Amniotic epithelial cell (primary cell): ENCODE results near the gene CD177.
A peak's percentile ranks its signal among the peaks of the same experiment; 100 is the strongest.
"Not testable (repeated sequence)": the region's sequence is repeated elsewhere in the genome, so short reads cannot be mapped to it uniquely, and the experiment has no call there.

Source experiments
- DNase-seq: peaks from one replicate; pipeline ENCODE4 v3.0.0-alpha.2; 2010; ENCODE audit warnings: low read depth

CD177 gene, protein sequence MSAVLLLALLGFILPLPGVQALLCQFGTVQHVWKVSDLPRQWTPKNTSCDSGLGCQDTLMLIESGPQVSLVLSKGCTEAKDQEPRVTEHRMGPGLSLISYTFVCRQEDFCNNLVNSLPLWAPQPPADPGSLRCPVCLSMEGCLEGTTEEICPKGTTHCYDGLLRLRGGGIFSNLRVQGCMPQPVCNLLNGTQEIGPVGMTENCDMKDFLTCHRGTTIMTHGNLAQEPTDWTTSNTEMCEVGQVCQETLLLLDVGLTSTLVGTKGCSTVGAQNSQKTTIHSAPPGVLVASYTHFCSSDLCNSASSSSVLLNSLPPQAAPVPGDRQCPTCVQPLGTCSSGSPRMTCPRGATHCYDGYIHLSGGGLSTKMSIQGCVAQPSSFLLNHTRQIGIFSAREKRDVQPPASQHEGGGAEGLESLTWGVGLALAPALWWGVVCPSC

DNA sequence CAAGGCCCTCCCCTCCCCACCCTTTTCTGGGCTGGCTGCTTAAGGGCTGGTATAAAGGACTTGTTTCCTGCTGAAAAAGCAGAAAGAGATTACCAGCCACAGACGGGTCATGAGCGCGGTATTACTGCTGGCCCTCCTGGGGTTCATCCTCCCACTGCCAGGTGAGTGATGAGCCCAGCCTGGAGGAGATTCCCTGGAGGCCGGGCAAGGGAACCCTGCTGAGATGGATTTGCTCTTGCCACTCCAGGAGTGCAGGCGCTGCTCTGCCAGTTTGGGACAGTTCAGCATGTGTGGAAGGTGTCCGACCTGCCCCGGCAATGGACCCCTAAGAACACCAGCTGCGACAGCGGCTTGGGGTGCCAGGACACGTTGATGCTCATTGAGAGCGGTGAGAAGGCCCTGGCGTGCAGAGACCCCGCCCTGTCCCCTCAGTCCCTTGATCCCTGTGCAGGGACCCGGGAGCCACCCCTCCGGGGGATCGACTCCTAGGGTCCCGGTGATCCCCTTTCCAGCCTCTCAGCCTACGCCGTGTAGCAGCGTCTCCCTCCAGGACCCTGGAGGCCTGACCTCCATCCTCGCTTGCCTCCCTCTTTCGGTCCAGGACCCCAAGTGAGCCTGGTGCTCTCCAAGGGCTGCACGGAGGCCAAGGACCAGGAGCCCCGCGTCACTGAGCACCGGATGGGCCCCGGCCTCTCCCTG is at the start of gene CD177:
Gene CD177 (plus strand): TSS at position 81 of the 699 bp plus-strand sequence. CDS start 29 bp downstream, at position 110.
- DNase-seq, result no peak

DNA sequence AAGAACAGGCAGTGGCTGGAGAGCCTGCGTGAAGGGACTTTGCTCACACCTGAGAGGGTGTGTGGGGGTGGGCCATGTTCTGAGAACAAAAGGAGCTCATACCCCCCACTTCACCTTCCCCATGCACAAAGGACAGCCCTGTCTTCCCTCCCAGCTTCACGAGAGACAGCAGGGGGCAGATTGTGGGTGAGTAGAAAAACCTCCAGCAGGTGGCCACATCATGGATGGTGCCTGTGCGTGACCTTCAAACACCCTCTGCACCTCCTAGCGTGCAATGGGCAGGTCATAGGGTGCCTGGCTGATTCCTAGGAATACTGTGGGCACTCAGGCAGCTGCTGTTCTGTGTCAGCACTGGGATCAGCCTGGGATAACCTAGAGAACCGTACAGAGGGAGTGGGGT is 47.8 kb upstream of the CD177 start:
- no peak for DNase-seq

DNA sequence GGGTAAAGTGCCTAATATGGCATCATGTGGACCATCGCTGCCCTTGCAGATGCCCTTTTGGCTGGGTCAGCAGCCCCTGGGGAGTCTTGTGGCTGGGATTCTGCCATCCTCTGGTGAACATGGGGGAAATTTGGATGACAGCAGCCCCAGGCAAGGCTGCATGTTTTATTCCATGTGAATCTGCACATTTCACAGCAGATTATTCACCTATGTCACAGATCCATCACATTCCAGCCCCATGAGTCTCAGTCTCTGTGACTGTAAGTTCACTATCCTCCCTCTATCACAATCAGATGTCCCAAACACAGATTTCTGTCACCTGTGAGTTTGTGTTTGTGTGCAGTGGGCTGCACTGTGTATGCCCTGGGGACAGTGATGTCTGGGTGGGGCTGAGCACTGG is 47.4 kb upstream of the CD177 start:
- DNase-seq, result no peak

DNA sequence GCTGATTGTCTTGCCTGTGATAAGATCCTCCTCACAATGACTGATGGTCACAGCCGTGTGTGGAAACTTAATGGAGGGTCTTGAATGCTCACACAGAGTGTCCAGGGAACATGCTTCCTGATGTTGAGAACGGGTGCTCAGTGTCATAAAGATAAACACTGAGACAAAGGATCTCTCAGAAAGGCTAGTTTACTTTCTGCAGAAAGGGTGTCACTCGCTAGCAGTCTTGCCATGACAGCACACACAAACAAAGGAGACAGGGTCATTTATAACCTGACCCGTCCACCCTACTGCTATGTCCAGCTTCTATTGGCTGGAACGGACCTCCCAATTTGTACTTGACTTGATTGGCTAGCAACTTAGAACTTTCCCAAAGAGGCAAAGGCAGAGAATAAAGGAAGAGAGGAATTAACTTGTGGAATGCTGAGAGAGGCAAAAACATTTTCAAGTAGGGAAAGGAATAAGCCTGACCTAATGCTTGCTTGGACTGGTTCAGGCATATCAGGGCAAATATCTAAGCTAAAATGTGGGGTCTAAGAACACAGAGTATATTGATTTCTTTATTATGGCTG is 45.2 kb upstream of the CD177 start:
- no peak for DNase-seq

DNA sequence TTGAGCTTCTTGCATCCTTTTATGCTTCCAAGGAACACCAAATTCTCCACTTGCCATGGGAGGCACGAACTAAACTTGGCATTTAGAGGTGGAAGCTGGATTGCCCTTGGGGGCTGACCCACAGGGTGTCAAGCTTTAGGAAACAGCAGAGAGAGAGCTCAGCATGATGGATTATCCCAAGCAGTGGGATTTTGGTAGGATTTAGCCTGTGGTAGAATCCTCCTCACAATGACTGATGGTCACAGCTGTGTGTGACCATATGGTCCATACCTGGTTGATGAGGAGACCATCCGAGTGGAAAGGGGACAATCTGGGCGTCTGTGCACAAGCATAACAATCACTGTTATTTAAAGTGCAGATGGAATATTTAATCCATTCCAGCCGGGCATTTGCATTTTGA is 44.0 kb upstream of the CD177 start:
- DNase-seq, result no peak

DNA sequence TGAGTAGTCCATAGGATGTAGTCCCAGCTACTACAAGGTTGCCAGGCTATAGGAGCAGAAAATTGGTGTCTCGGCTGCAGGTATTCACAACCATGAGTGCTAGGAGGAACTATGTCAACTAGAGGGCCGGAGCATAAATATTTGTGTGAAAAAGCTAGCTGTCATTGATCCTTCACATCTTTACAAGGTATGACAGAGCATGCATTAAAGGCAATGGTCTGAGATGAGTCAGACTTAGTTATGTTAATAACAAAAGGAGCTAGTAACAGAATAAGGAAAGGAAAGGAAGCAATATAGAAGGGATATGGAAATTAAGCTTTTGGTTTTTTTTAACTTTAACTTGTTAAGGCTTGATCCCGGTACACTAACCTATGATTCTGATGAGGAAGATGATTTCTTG is 43.3 kb upstream of the CD177 start:
- no peak for DNase-seq

DNA sequence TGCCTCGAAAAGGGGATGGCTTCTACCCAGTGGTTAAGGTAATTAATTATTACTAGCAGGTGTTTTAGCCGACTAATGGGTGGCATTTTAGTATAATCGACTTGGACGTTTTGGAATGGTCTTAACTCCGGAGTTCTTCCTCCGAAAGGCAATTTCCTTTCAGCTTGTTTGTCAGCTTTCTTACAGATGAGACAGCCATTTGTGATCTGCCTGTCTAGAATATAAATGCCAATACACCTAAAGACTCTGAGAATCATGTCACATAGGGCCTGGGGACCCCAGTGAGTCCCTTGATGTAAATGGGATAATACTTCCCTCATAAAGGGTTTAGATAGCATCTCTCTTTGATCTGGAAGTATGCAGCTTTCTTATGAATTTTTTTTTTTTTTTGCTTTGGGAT is 42.2 kb upstream of the CD177 start:
- no peak for DNase-seq

DNA sequence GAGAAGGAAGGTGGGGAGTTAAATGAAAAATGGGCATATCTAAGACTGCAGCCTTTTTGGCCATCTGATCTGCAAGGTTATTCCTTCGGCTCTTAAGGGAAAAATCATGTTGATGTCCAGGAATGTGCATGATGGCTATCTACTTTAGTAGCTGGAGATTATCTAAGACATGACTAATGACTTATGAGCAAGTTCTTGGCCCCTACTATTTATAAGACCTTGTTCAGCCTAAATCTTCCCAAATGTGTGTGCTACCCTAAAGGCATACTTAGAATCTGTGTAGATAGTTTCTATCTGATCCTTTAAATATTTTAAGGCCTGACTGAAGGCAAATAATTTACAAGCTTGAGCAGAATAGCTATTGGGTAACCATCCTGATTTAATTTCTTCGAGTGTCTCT is 41.8 kb upstream of the CD177 start:
- DNase-seq, result peak; percentile 1

DNA sequence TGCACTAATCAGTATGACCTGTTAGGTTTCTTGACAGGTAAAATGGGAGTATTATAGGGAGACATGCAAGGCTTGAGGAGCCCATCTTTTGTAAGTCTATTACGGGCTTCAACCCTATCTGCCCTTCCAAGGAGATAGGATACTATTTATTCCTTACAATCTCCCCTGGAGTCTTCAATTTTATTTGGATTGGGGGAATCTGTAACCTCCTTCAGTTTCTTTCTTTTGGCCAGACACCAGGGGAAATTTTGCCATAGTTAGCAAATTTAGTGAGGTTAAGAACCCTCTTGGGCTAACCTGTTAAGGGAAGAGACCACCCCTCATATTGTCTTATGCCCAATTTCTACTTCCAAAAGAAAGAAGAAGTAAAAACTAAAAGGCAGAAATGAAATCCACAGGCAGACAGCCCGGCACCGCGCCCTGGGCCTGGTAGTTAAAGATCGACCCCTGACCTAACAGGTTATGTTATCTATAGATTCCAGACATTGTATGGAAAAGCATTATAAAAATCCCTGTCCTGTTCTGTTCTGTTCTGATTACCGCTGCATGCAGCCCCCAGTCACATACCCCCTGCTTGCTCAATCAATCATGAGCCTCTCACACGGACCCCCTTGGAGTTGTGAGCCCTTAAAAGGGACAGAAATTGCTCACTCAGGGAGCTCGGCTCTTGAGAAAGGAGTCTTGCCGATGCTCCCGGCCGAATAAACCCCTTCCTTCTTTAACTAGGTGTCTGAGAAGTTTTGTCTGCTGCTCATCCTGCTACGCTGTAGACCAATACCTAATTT is 39.6 kb upstream of the CD177 start:
- no peak for DNase-seq

DNA sequence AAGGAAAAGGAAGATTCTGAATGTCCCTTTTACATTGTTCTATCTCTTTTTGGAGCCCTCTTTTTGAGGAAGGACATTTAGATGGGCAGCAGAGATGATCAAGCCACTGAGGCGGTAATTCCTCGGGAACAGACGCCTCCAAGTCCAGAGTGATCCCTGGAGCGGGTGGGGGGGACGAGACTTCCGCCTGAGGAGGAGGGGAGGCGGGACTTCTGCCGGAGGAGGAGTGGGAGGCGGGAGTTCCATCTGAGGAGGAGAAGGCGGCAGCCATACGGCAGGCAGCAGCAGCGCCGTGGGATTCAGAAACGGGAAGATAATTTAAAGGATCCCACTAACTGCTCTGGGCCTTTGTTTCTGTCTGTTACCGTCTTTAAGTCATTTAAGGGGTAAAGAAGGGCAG is 37.6 kb upstream of the CD177 start:
- DNase-seq, result no peak

DNA sequence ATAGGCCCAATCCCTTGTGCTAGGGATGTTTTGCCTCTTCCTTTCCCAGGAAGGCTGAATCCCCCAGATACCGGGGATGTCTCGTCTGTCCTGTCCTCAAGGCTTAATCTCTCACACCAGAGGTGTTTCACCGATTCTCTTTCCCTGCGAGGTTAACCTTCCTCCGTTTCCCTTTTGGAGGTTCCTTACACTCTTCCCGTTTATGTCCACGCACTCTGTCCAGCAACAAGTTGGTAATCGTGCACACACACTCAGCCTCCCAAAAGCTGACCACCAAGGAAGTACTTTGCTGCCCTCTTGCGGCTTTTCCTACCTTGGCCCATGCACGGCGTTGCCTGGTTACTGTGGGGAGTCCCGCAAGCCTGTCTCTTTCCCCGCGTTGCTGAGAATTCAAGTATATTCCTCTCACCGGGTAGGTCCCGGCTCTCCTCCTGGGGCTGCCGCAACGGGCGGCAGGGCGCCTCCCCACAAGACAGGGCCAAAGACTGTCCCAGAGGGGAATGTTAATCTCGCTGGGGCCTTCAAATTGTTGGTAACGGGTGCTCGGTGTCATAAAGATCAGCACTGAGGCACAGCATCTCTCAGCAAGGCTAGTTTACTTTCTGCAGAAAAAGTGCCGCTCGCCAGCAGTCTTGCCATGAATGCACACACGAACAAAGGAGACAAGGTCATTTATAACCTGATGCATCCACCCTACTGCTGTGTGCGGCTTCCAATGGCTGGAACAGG is 36.7 kb upstream of the CD177 start:
- peak; percentile 40 for DNase-seq

DNA sequence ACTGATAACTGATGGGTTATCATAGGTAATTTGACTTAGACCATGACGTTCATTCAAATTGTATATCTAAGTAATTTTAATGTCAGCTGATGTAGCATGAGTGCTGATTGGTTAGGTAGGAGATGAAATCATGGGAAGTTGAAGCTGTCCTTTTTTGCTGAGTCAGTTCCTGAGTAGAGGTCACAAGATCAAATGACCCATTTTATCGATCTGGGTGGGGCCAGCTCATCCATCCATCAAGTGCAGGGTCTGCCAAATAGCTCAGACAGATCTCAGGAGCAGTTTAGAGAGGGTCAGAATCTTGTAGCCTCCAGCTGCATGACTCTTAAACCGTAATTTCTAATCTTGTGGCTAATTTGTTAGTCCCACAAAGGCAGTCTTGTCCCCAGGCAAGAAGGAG is 35.3 kb upstream of the CD177 start:
- DNase-seq, result no peak

DNA sequence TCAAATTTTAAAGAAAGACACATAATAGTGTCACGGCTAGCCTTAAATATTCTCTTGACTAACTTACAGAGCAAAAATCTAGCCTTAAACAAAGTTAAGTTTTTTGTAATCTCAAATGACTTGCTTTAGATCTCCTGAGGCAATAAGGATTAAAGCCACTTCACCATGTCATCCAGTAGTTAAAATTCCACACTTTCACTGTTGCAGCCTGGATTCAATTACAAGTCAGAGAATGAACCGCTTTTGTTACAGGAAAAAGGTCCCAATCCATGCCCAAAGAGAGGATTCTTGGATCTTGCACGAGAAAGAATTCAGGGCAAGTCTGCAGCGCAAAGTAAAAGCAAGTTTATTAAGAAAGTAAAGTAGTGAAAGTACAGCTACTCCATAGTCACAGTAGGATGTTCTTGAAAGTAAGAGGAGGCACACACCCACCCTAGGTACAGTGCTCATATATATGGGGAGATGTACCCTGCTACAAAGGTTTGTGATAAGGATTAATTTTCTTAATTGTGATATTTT is 34.6 kb upstream of the CD177 start:
- no peak for DNase-seq

DNA sequence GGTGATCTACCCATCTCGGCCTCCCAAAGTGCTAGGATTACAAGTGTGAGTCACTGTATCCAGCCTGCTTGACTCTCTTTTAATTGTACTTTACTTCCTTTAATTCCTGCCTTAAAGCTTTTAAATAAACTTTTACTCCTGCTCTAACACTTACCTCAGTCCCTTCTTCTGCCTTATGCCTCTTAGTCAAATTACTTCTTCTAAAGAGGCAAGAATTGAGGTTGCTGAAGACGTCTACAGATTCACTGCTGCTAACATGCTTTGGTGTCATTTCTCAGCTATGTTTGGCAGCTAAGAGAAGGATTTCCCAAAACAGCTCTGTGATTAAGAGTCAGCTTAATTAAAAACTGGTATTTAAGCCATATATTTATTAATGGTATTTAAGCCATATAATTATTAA is 32.9 kb upstream of the CD177 start:
- DNase-seq, result no peak

DNA sequence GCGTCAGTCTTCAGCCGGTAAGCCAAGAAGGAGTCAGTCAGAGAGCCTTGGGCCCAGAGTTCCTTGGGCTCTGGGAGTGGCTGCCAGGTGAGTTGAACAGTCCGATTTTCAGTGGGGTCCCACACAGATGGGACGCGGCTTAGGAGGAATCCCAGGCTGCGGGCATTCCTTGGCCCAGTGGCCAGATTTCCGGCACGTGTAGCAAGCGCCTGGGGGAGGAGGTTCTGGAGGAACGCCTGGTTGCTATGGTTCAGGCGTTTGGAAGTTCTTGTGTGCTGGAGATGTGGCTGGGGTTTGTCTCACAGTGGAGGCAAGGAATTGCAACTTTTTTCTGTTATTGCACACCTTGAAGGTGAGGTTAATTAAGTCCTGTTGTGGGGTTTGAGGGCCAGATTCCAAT is 26.7 kb upstream of the CD177 start:
- not testable (repeated sequence) for DNase-seq

DNA sequence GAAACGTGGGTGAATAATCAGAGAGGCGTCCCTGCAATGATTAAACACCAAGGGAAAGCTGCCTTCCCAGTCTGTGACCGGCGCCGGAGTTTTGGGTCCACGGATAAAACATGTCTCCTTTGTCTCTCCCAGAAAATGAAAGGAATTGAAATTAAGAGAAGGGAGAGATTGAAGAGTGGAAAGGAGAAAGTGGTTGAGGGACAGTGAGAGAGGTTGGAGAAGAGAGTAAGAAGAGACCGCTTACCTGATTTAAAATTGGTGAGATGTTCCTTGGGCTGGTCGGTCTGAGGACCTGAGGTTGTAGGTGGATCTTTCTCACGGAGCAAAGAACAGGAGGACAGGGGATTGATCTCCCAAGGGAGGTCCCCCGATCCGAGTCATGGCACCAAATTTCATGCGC is 24.9 kb upstream of the CD177 start:
- DNase-seq, result not testable (repeated sequence)

DNA sequence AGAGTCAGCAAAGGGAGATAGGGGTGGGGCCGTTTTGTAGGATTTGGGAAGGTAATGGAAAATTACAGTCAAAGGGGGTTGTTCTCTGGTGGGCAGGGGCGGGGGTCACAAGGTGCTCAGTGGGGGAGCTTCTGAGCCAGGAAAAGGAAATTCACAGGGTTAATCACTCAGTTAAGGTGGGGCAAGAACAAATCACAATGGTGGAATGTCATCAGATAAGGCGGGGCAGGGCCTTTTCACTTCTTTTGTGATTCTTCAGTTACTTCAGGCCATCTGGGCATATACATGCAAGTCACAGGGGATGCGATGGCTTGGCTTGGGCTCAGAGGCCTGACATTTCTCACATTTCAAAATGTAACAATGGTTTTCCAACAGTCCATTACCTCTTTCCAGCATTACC is 24.4 kb upstream of the CD177 start:
- DNase-seq, result not testable (repeated sequence)

DNA sequence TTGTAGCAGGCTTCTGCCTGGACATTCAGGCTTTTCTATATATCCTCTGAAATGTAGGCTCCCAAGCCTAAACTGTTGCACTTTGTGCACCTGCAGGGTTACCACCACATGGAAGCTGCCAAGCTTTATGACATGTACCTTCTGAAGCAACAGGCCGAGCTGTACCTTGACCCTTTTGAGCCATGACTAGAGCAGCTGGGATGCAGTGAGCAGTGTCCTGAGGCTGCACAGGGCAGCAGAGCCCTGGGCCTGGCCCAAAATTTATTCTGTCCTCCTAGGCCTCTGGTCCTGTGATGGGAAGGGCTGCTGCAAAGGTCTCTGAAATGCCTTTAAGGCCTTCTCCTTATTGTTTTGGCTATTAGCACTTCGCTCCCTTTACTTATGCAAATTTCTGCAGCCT is 23.5 kb upstream of the CD177 start:
- DNase-seq, result no peak

DNA sequence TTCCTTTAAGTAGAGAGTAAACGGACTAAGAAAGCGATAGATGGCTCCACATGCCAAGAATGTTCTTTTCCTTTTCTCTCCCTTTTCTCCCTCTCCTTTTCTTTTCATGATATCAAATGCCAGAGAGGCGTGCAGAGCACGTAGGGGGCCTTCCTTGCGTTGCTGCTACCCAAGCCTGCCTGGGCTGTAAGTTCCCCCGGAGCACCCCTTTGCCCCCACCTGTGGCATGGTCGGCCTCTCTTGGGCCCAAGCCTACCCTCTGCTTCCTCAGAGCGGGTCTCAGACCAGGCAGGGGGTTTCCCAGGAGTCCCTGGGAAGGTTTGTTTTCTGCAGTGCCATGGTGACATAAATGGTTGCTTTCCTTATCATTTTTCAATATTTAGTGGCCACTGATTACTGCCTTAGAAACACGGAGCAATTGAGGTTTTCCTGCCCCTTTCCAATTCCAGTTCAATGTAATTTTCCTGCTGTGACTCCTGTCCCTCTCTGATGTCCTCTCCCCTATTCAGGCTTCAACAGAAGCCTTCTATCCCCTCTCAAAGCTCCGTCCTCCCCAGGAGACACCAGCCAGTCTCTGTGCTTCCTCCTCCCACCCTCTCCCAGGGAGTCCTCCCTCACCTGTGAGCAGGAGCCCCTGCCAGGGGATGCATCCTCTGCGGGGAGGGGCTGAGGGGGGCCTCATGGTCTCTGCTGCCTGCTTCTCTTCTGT is 22.6 kb upstream of the CD177 start:
- DNase-seq, result no peak

DNA sequence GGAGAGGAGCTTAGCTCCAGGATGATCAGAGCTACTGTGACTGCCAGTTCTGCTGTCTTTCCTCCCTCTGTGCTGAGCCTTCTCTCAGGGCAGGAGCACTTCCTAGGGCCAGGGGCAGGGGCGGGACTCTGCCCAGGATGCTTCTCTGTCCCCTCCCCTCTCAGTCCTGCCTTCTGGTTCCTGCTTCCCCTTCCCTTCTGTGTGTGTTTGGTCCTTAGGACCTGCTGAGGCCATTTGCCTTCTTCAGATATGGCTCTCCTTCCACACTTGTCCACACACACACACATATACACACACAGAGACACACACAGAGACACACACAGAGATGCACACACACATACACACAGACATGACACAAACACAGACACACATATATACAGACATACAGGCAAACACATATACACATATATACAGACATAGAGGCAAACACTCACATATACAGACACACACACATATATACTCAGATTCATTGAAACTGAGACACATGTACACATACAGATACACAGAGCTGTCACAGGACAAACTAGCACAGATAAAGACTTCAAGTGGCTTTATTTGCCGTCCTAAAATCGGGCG is 22.0 kb upstream of the CD177 start:
- DNase-seq, result no peak
